GM20000 (cell line): ENCODE measurements around the gene GTF3A.

ENCODE experiments used
- DNase-seq: peaks from one replicate; pipeline ENCODE4 v3.0.0; 2012; ENCODE audit warnings: low spot score
- CTCF ChIP-seq: IDR thresholded peaks from 2 replicates; pipeline ENCODE4 v1.5.1; 2012; ENCODE audit warnings: mild to moderate bottlenecking, control low read depth; ENCODE audit errors: extremely low read depth, missing control alignments

GTF3A gene

GRCh38 chr13:27423333-27423732, 1.1 kb upstream of the GTF3A start:
- no peak for TF ChIP-seq CTCF
- no peak for DNase-seq

- no peak for TF ChIP-seq CTCF
- DNase-seq = peak; percentile 20
Measured at GRCh38 chr13:27425158-27425917, 919 bp downstream of the GTF3A start.

DNA sequence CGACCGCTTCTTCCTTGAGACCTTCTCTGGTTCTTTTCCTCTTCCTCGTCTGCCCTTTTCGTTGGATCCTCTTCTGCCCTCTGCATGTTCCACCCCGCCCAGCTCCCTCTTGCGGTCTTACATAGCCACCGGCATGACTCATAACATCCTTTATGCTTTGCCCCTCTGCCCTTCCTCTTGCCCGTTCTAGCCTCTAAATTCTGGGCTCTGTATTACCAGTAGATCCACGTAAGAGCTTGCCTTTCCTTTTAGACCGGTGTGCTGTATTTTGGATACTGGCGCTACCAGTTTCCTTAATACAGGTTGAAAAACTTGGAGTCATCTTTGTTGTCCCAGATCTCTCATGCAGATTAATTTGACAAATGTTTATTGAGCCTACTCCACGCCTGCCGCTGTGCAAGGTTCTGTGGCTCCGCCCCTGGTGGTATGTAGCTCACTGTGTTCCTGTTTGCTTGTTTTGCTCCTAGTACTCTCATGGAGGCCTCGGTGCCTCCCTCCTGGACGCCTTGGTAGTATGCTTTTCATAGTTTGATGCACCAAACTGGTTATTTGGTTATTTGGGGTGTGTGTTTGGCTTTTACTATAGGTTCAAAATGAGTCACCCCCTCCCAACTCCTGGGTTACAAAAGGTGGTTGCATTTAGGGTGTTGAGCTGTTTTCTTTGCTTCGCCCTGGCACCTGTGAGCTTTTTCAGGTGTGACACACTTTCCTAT, 1.7 kb downstream of the GTF3A start:
- peak; percentile 58 for DNase-seq
- TF ChIP-seq CTCF = peak; percentile 31

DNA sequence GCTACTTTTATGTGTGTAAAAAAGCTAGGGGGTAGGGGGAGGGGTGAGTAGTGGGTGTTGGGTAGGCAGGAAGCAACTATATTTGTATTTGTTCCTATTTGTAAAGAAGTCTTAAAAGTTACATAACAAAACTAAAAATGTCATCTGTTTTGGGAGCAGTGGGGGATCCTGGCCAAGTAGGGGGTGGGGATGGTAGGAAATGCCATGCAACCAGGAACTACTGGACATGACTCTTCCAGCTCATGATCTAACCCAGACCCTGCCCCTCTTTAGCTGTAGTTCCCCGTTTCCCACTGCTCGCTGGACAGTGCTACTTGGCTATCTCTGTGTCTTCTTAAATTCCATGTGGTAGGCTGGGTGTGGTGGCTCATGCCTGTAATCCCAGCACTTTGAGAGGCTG, 3.2 kb downstream of the GTF3A start:
- no peak for DNase-seq
- TF ChIP-seq CTCF = no peak

- TF ChIP-seq CTCF = no peak
Measured at GRCh38 chr13:27428160-27428559, 3.7 kb downstream of the GTF3A start.

GRCh38 chr13:27432180-27432579, 7.8 kb downstream of the GTF3A start:
- TF ChIP-seq CTCF = no peak
- DNase-seq = no peak

More at GRCh38 chr13:27428160-27428559, 3.7 kb downstream of the GTF3A start:
- DNase-seq = no peak

DNA sequence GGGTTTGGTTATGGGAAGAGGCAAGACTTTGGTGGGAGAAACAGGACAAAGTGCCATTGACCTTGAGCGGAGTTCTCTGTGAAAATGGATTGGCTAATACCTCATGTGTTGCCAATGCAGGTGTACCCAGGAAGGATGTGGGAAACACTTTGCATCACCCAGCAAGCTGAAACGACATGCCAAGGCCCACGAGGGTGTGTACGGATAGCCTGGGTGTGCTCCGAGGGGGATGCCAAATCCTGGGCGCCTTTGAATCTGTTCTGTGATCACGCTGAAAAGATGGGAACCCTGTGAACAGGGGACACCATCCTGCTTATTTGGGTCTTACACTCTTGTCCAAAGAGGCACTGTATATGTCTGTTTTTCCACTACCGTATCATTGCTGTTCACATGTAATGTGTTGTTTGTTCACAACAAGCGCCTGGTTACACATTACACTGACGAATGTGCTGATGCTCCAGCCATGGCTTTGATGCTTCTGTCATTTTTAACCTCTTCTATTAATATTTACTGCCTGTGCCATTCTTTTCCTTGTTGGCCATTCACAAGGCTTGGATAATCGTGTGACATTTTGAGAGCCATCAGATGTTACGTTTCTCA, 8.3 kb downstream of the GTF3A start:
- TF ChIP-seq CTCF = no peak
- no peak for DNase-seq
